Spleen (tissue), 13 donors: ENCODE measurements around the gene BABAM1. TPM values are rescaled to one million over a fixed set of nuclear protein-coding genes. Genes with fewer than 3 reads are reported as not detected.

Source experiments
- DNase-seq: peaks from one replicate; pipeline ENCODE4 v3.0.0-alpha.2; 2020
- H3K27ac ChIP-seq, 8 donors: fragments of 200-600 bp; sonication (generic) in 7 of 8; 1 replicate in 4 of 8; 2 replicates in 4 of 8; pipeline versions ENCODE4 v1.5.0 to v1.8.0; 2016 to 2021; ENCODE audit warnings: inconsistent platforms in 4 of 8, mild to moderate bottlenecking in 4 of 8, moderate library complexity in 1 of 8
- H3K27me3 ChIP-seq, 7 donors: fragments of 200-600 bp; sonication (generic) in 6 of 7; replicated peaks in 1 of 7; 1 replicate in 4 of 7; 2 replicates in 3 of 7; pipeline versions ENCODE4 v1.5.0 to v1.8.0; 2016 to 2021; ENCODE audit warnings: inconsistent platforms in 3 of 7, mild to moderate bottlenecking in 1 of 7
- H3K36me3 ChIP-seq, 6 donors: fragments of 200-600 bp; sonication (generic) in 5 of 6; 1 replicate in 4 of 6; 2 replicates in 2 of 6; pipeline versions ENCODE4 v1.5.0 to v1.8.0; 2016 to 2021; ENCODE audit warnings: inconsistent platforms in 2 of 6
- H3K4me1 ChIP-seq, 6 donors: fragments of 200-600 bp; sonication (generic) in 5 of 6; 1 replicate in 3 of 6; 2 replicates in 3 of 6; pipeline versions ENCODE4 v1.5.0 to v1.8.0; 2016 to 2021; ENCODE audit warnings: inconsistent platforms in 3 of 6
- H3K4me3 ChIP-seq, 8 donors: fragments of 200-600 bp; sonication (generic) in 7 of 8; 1 replicate in 4 of 8; 2 replicates in 4 of 8; pipeline versions ENCODE4 v1.5.0 to v1.8.0; 2016 to 2021; ENCODE audit warnings: inconsistent platforms in 4 of 8, mild to moderate bottlenecking in 4 of 8, moderate library complexity in 2 of 8
- H3K9me3 ChIP-seq, 8 donors: fragments of 200-600 bp; sonication (generic) in 7 of 8; 1 replicate in 4 of 8; 2 replicates in 4 of 8; pipeline versions ENCODE4 v1.5.0 to v1.8.0; 2016 to 2021; ENCODE audit warnings: inconsistent platforms in 4 of 8
- POLR2A ChIP-seq, 3 donors: fragments of 450-650 bp; IDR thresholded peaks; one replicate each; pipeline ENCODE4 v1.5.1; 2017; ENCODE audit warnings: antibody characterized with exemption in 3 of 3, mild to moderate bottlenecking in 1 of 3
- POLR2AphosphoS5 ChIP-seq, 3 donors: sonication (generic); formaldehyde crosslinking; IDR thresholded peaks; one replicate each; pipeline ENCODE4 v1.5.1; 2017; ENCODE audit warnings: antibody characterized with exemption in 3 of 3
- WGBS, 5 donors: extraction: QIAGEN DNeasy Blood & Tissue Kit in 3 of 5; methylation state at CpG; one replicate each; pipeline versions ENCODE4 v1.1.5 to v1.1.7; 2013 to 2018; 5-methylcytosine and 5-hydroxymethylcytosine counted together
- intact Hi-C: fragments of 100-400 bp; cut with DNase I; formaldehyde crosslinking; loops from one replicate; pipeline ENCODE4 v1.15.0; 2023; ENCODE audit warnings: low total_unique reads
- long read RNA-seq, 2 donors: transcript quantifications; one replicate each; lab custom pipeline, GENCODE V29; 2026
- polyA plus RNA-seq, 3 donors: library from polyadenylated mRNA; stranded (reverse); fragments of 200-250 nt; gene quantifications; one replicate each; pipeline ENCODE4 v1.2.1, GENCODE V29; 2013
- total RNA-seq, 7 donors: library from RNA; depleted of rRNA in 3 of 7; stranded (reverse); fragments of >200 nt in 3 of 7; fragmentation: NEBNext Ultra II Directional in 4 of 7; extraction: Animal tissue kit (Norgen Biotek cat#: 25700) in 4 of 7; gene quantifications; one replicate each; pipeline versions ENCODE4 v1.1.0 to v1.2.1, GENCODE V29; 2016 to 2021
- TF ChIP-seq, protein P1 (sequence below), 11 experiments: fragments of 200-600 bp in 7 of 11; fragments of 450-650 bp in 4 of 11; sonication (generic) in 4 of 11; IDR thresholded peaks in 8 of 11; conservative IDR thresholded peaks in 3 of 11; 1 replicate in 7 of 11; 2 replicates in 4 of 11; pipeline versions ENCODE4 v1.4.0 to v1.8.0; 2016 to 2021; ENCODE audit warnings: antibody characterized with exemption in 11 of 11, inconsistent platforms in 4 of 11, mild to moderate bottlenecking in 1 of 11
- donor health status: healthy with polysubstance abuse.
- donor health status: DM: no; HTN: no; CAD: no; lungs with moderate emphysema.
- donor health status: DM: no; HTN: no; CAD: no.
- donor health status: Bipolar disorder and iron deficiency.
- donor health status: healthy.
- donor health status: DM: no; HTN: no; CAD: no.
- donor health status: DM: yes; HTN: yes; CAD: no.

BABAM1 gene
- total RNA-seq (10 to 100 TPM; 61.7 to 84.3 (median 71.3) TPM), polyA plus RNA-seq (100 to 1,000 TPM in 2 of 3 donors, 10 to 100 TPM in 1; 74.8 to 133 (median 114) TPM)
- long read RNA-seq, donor 1, transcript BABAM1-208 (9 exons, 1,470 nt) = major isoform, 29 of 37 reads
- long read RNA-seq, donor 1, partial matches to known transcripts = 0 of 37 reads
- long read RNA-seq, donor 1, other reads (novel, unspliced or antisense) = 0 of 37 reads
- long read RNA-seq, donor 2, transcript BABAM1-208 (9 exons, 1,470 nt) = major isoform, 19 of 25 reads
- long read RNA-seq, donor 2, partial matches to known transcripts = 0 of 25 reads
- long read RNA-seq, donor 2, other reads (novel, unspliced or antisense) = 0 of 25 reads

DNA sequence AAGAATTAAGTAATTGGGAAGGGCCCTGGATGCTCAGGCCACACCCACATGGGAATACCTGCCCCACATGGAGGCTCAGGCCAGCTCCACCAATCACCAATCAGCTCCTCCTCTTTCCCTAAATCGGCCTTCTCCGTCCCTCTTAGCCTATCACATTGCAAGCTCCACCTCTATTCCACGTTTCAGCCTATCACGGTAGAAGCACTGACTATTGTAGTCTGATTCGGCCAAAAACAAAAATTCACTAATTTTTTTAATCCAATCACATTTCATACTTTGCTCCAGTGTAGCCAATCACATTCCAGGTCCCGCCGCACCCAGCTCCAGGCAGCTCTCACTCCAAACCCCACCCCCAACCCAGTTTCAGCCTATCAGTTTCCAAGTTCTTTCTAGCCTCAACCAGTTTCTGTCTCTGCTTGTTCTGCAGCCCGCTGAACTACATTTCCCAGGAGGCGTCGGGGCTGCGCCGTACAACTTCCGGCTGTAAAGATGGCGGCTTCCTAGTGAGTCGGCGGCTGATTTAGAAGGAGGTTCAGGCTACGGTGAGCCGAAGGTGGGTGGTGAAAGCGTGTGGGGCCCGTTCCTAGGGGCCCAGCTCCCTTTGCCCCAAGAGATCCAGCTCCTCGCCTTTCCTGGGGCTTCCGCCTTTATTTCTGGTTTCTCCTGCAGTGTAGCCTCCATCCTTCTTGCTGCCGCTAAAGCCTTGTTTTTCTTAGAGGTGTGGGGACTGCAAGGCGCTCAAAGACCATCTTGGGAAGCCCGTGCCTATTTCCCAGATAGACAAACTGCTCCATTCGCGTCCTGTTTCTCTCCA lies at the start of gene BABAM1:
Gene BABAM1 (plus strand): TSS at position 469 of the 814 bp plus-strand sequence. CDS start 1,364 bp downstream, outside the sequence.
- Histone ChIP-seq H3K36me3 (peaks cover 2 to 37% (median 31%) of the 10 kb centered on the region in 6 donors), H3K4me3 (peak within 1 kb of the TSS; percentile 73 to 92 (median 89)), H3K27me3 (no peaks in the 10 kb centered on the region), H3K4me1 (peaks cover 13 to 53% (median 35%) of the 10 kb centered on the region in 6 donors), H3K9me3 (no peaks in the 10 kb centered on the region), H3K27ac (peak within 1 kb of the TSS; percentile 71 to 88 (median 84))
- DNase-seq = peak; percentile 97
- TF ChIP-seq, protein P1, sequence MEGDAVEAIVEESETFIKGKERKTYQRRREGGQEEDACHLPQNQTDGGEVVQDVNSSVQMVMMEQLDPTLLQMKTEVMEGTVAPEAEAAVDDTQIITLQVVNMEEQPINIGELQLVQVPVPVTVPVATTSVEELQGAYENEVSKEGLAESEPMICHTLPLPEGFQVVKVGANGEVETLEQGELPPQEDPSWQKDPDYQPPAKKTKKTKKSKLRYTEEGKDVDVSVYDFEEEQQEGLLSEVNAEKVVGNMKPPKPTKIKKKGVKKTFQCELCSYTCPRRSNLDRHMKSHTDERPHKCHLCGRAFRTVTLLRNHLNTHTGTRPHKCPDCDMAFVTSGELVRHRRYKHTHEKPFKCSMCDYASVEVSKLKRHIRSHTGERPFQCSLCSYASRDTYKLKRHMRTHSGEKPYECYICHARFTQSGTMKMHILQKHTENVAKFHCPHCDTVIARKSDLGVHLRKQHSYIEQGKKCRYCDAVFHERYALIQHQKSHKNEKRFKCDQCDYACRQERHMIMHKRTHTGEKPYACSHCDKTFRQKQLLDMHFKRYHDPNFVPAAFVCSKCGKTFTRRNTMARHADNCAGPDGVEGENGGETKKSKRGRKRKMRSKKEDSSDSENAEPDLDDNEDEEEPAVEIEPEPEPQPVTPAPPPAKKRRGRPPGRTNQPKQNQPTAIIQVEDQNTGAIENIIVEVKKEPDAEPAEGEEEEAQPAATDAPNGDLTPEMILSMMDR (IDR thresholded peaks at IDR 0.05 in 8 of 11, conservative IDR thresholded peaks at IDR 0.05 in 3 of 11) = peak in 1 of 11 experiments; percentile 14
- TF ChIP-seq POLR2AphosphoS5 (IDR thresholded peaks at IDR 0.05) (peak; percentile 73 to 89 (median 82)), POLR2A (IDR thresholded peaks at IDR 0.05) (no peak)
- WGBS, 5 donors = 0 to 1% (median 0%) methylated on average over 27 of the region's 27 CpGs
- intact Hi-C loops = no loop called here

DNA sequence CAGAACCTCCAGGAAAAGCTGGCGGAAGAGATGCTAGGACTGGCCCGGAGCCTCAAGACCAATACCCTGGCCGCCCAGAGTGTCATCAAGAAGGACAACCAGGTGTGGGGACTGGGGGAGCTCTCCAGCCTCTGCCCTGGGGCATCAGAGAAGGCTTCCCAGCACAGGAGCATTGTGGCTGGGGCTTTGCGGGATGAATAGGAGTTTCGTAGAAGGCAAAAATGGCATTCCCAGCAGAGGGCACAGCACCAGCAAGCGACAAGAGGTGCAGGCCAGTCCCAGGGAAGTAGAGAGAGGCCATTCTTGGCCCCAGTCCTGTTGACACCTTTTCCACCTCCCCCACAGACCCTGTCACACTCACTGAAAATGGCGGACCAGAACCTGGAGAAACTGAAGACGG lies 48.0 kb upstream of the BABAM1 start:
- H3K4me1 ChIP-seq = peaks cover 4 to 20% (median 17%) of the 10 kb centered on the region in 6 donors
- intact Hi-C loops = no loop called here
- no peak overlapping the region for H3K27ac ChIP-seq
- peaks cover 0 to 43% (median 25%) of the 10 kb centered on the region in 6 donors for H3K36me3 ChIP-seq
- WGBS, 5 donors = 94 to 98% (median 98%) methylated on average over 6 to 8 of the region's 8 CpGs
- H3K4me3 ChIP-seq = no peak overlapping the region
- TF ChIP-seq POLR2AphosphoS5 (IDR thresholded peaks at IDR 0.05) (no peak), POLR2A (IDR thresholded peaks at IDR 0.05) (no peak)
- TF ChIP-seq, protein P1 (IDR thresholded peaks at IDR 0.05 in 8 of 11, conservative IDR thresholded peaks at IDR 0.05 in 3 of 11) = no peak
- H3K27me3 ChIP-seq = no peaks in the 10 kb centered on the region
- H3K9me3 ChIP-seq = no peaks in the 10 kb centered on the region
- no peak for DNase-seq

DNA sequence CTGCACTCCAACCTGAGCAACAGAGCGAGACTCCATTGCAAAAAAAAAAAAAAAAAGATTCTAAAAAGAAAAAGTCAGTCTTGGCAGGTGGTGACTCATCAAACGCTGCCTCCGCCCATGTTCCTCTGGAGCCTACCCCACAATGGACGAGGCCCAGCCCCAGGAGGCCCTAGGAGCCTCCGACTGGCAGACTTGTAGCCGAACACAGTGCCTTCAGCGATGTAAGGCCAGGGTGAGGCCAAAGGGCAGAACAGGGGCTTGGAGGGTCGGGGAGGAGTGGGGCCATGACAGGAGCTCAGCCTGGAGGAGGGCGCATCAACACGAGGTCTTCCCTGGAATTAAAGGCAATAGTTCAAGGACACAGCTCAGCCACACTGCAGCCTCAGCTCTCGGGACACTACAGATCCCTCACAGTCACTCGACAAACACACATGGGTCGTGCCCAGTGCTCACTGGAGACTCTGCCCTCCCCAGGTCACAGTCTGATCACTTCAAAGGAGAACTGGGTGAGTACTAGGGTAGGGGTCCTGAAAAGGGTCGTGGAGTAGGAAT lies 47.0 kb upstream of the BABAM1 start:
- H3K4me3 ChIP-seq = no peak overlapping the region
- no peaks in the 10 kb centered on the region for H3K27me3 ChIP-seq
- peaks cover 0 to 43% (median 25%) of the 10 kb centered on the region in 6 donors for H3K36me3 ChIP-seq
- TF ChIP-seq POLR2A (IDR thresholded peaks at IDR 0.05) (no peak), POLR2AphosphoS5 (IDR thresholded peaks at IDR 0.05) (peak in 1 of 3 donors; percentile 31)
- peaks cover 0 to 19% (median 9%) of the 10 kb centered on the region in 6 donors for H3K4me1 ChIP-seq
- 50 to 65% (median 62%) methylated on average over 11 to 14 of the region's 14 CpGs for WGBS, 5 donors
- intact Hi-C loops = no loop called here
- H3K27ac ChIP-seq = no peak overlapping the region
- H3K9me3 ChIP-seq = no peaks in the 10 kb centered on the region
- no peak for DNase-seq

DNA sequence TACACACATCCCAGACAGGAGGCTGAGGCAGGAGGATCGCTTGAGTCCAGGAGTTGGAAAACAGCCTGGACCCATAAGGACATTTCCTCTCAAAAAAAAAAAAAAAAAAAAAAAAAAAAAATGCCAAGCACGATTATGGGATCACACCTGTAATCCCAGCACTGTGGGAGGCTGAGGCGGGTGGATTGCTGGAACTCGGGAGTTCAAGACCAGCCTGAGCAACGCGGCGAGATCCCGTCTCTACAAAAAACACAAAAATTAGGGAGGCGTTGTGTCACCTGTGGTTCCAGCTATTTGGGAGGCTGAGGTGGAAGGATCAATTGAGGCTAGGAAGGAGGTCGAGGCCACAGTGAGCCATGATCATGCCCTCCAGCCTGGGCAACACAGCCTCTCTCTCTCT lies 42.2 kb upstream of the BABAM1 start:
- peak overlapping the region in 1 of 8 donors; percentile 96 for H3K27ac ChIP-seq
- intact Hi-C loops = no loop called here
- H3K36me3 ChIP-seq = peaks cover 0 to 25% (median 4%) of the 10 kb centered on the region in 6 donors
- H3K4me1 ChIP-seq = peaks cover 9 to 31% (median 19%) of the 10 kb centered on the region in 6 donors
- TF ChIP-seq POLR2A (IDR thresholded peaks at IDR 0.05) = no peak
- no peak for TF ChIP-seq POLR2AphosphoS5 (IDR thresholded peaks at IDR 0.05)
- TF ChIP-seq, protein P1 (IDR thresholded peaks at IDR 0.05 in 8 of 11, conservative IDR thresholded peaks at IDR 0.05 in 3 of 11) = no peak
- no peak overlapping the region for H3K4me3 ChIP-seq
- H3K9me3 ChIP-seq = no peaks in the 10 kb centered on the region
- no peak for DNase-seq
- WGBS, 5 donors = 85 to 94% (median 88%) methylated on average over 10 of the region's 10 CpGs
- no peaks in the 10 kb centered on the region for H3K27me3 ChIP-seq
